Measurements from ENCODE around the gene ASTN1. TPM values are rescaled to one million over a fixed set of nuclear protein-coding genes. Genes with fewer than 3 reads are reported as not detected.

Gene ASTN1
- total RNA-seq, 1 donor from 2014 or later, result 0.36 TPM

GRCh38 chr1:177170756-177171535 is 6.4 kb upstream of the ASTN1 start, which contains the start of gene BRINP2:
TSS of gene BRINP2 (plus strand) at chr1:177170958. CDS start at chr1:177229877, 58,919 bp downstream.
- DNase-seq (ENCODE audit: low spot score) (peak; percentile 59), ATAC-seq (peak; percentile 69)
- intact Hi-C loops (cut with DNase I), result no loop called here

GRCh38 chr1:177165069-177165439 is 542 bp upstream of the ASTN1 start:
- no peak for DNase-seq (ENCODE audit: low spot score)
- intact Hi-C loops (cut with DNase I), result no loop called here
- no peak for ATAC-seq

- DNase-seq (ENCODE audit: low spot score) (no peak), ATAC-seq (no peak)
- intact Hi-C loops (cut with DNase I), result no loop called here
These were observed 600 bp downstream of the ASTN1 start for GRCh38 chr1:177163844-177164379.

GRCh38 chr1:177162243-177162642 is 2.3 kb downstream of the ASTN1 start:
- DNase-seq (ENCODE audit: low spot score) (no peak), ATAC-seq (no peak)
- intact Hi-C loops (cut with DNase I), result no loop called here

- DNase-seq (ENCODE audit: low spot score) (no peak), ATAC-seq (no peak)
- intact Hi-C loops (cut with DNase I), result no loop called here
These were observed 18.0 kb downstream of the ASTN1 start for GRCh38 chr1:177146499-177146898.

GRCh38 chr1:177145106-177146070 is 19.1 kb downstream of the ASTN1 start:
- ATAC-seq, result no peak
- DNase-seq (ENCODE audit: low spot score), result no peak
- intact Hi-C loops (cut with DNase I), result no loop called here

- no peak for DNase-seq (ENCODE audit: low spot score)
- ATAC-seq, result no peak
- intact Hi-C loops (cut with DNase I), result no loop called here
These were observed 21.7 kb downstream of the ASTN1 start for GRCh38 chr1:177142791-177143271.

- ATAC-seq (no peak), DNase-seq (ENCODE audit: low spot score) (no peak)
- intact Hi-C loops (cut with DNase I), result no loop called here
These were observed 22.5 kb downstream of the ASTN1 start for GRCh38 chr1:177142010-177142409.

- intact Hi-C loops (cut with DNase I), result no loop called here
- no peak for ATAC-seq
- no peak for DNase-seq (ENCODE audit: low spot score)
These were observed 26.2 kb downstream of the ASTN1 start for GRCh38 chr1:177138347-177138746.

- DNase-seq (ENCODE audit: low spot score), result no peak
- ATAC-seq, result no peak
- intact Hi-C loops (cut with DNase I), result no loop called here
These were observed 26.7 kb downstream of the ASTN1 start for GRCh38 chr1:177137814-177138213.

- intact Hi-C loops (cut with DNase I), result no loop called here
- no peak for DNase-seq (ENCODE audit: low spot score)
- ATAC-seq, result no peak
These were observed 29.3 kb downstream of the ASTN1 start for GRCh38 chr1:177135250-177135649.

- no peak for ATAC-seq
- intact Hi-C loops (cut with DNase I), result no loop called here
- DNase-seq (ENCODE audit: low spot score), result no peak
These were observed 30.5 kb downstream of the ASTN1 start for GRCh38 chr1:177133977-177134538.

GRCh38 chr1:177132141-177132540 is 32.4 kb downstream of the ASTN1 start:
- ATAC-seq (no peak), DNase-seq (ENCODE audit: low spot score) (no peak)
- intact Hi-C loops (cut with DNase I), result no loop called here

GRCh38 chr1:177131723-177132122 is 32.8 kb downstream of the ASTN1 start:
- no peak for DNase-seq (ENCODE audit: low spot score)
- no peak for ATAC-seq
- intact Hi-C loops (cut with DNase I), result no loop called here

- DNase-seq (ENCODE audit: low spot score), result no peak
- no peak for ATAC-seq
- intact Hi-C loops (cut with DNase I), result no loop called here
These were observed 34.0 kb downstream of the ASTN1 start for GRCh38 chr1:177130451-177130945.

GRCh38 chr1:177128665-177129281 is 35.7 kb downstream of the ASTN1 start:
- intact Hi-C loops (cut with DNase I), result no loop called here

GRCh38 chr1:177126267-177126666 is 38.2 kb downstream of the ASTN1 start:
- DNase-seq (ENCODE audit: low spot score) (no peak), ATAC-seq (no peak)
- intact Hi-C loops (cut with DNase I), result no loop called here

More at GRCh38 chr1:177128665-177129281, 35.7 kb downstream of the ASTN1 start:
- no peak for ATAC-seq
- no peak for DNase-seq (ENCODE audit: low spot score)

- no peak for ATAC-seq
- intact Hi-C loops (cut with DNase I), result no loop called here
- no peak for DNase-seq (ENCODE audit: low spot score)
These were observed 39.8 kb downstream of the ASTN1 start for GRCh38 chr1:177124577-177125278.

Data from sciatic nerve (tissue), 2 donors.